ENCODE results near the gene PHAX. TPM values are rescaled to one million over a fixed set of nuclear protein-coding genes. Genes with fewer than 3 reads are reported as not detected.
"Not testable (repeated sequence)": the region's sequence is repeated elsewhere in the genome, so short reads cannot be mapped to it uniquely, and the experiment has no call there.

The PHAX gene, protein sequence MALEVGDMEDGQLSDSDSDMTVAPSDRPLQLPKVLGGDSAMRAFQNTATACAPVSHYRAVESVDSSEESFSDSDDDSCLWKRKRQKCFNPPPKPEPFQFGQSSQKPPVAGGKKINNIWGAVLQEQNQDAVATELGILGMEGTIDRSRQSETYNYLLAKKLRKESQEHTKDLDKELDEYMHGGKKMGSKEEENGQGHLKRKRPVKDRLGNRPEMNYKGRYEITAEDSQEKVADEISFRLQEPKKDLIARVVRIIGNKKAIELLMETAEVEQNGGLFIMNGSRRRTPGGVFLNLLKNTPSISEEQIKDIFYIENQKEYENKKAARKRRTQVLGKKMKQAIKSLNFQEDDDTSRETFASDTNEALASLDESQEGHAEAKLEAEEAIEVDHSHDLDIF
- polyA plus RNA-seq (2011; rRNA removed) (43.3 and 74.8 TPM in 2 replicates), polyA plus RNA-seq (2017; fragmentation: RNase III; extraction: RNeasy Plus Mini Kit Qiagen cat#74134 plus additional on column Dnase treatment) (90.2 to 95.5 TPM (median 90.2 TPM) in 3 replicates), polyA minus RNA-seq (2011; rRNA and poly(A)+ RNA removed) (32.8 and 45.5 TPM in 2 replicates)
- 13.9 and 18.8 TPM in 2 replicates for polyA plus RNA-seq (2012; cell fraction: cytosol; rRNA removed)
- polyA plus RNA-seq (2012; cell fraction: nucleus; rRNA removed), result 5.4 and 6.3 TPM in 2 replicates

GRCh38 chr5:126600631-126601511, at the start of gene PHAX:
Gene PHAX (plus strand): TSS chr5:126600947. CDS start chr5:126600963, 16 bp downstream.
- CTCF ChIA-PET, result interaction anchor here (0.6 to 3.5 kb wide), 34 partner anchors 10 to 425 kb away, joined by 3 to 22 read pairs (median 4); partner anchors contain the start of gene LMNB1
- peak within 1 kb of the TSS; percentile 90 for H3K4me2 ChIP-seq
- POLR2A ChIA-PET, result interaction anchor here (0.6 to 1.6 kb wide), 2 partner anchors 177 to 247 kb away, joined by 3 to 5 read pairs; partner anchors contain the start of gene LMNB1
- 6% methylated on average over 28 of the region's 79 CpGs for WGBS (ENCODE audit: missing lambda C conversion rate)
- peak within 1 kb of the TSS; percentile 96 to 98 for H3K27ac ChIP-seq
- H3K4me1 ChIP-seq, result peaks cover 18% of the 10 kb centered on the region; the same call in 2 of the 3 replicates
- ATAC-seq (peak; percentile 98 to 99), FAIRE-seq (no peak), DNase-seq (ENCODE audit: low read depth in 1 of 2, low spot score in 1 of 2) (peak; percentile 77 to 83)
- no peaks in the 10 kb centered on the region for H3K9me3 ChIP-seq
- TF ChIP-seq, protein P1, sequence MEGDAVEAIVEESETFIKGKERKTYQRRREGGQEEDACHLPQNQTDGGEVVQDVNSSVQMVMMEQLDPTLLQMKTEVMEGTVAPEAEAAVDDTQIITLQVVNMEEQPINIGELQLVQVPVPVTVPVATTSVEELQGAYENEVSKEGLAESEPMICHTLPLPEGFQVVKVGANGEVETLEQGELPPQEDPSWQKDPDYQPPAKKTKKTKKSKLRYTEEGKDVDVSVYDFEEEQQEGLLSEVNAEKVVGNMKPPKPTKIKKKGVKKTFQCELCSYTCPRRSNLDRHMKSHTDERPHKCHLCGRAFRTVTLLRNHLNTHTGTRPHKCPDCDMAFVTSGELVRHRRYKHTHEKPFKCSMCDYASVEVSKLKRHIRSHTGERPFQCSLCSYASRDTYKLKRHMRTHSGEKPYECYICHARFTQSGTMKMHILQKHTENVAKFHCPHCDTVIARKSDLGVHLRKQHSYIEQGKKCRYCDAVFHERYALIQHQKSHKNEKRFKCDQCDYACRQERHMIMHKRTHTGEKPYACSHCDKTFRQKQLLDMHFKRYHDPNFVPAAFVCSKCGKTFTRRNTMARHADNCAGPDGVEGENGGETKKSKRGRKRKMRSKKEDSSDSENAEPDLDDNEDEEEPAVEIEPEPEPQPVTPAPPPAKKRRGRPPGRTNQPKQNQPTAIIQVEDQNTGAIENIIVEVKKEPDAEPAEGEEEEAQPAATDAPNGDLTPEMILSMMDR (IDR thresholded peaks at IDR 0.05), result peak; percentile 79
- TF ChIP-seq, protein P2, sequence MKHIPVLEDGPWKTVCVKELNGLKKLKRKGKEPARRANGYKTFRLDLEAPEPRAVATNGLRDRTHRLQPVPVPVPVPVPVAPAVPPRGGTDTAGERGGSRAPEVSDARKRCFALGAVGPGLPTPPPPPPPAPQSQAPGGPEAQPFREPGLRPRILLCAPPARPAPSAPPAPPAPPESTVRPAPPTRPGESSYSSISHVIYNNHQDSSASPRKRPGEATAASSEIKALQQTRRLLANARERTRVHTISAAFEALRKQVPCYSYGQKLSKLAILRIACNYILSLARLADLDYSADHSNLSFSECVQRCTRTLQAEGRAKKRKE (CRISPR knock-in tag; IDR thresholded peaks at IDR 0.05; ENCODE audit: low read depth), result no peak
- peak in 1 of 2 experiments; percentile 36; a peak in 3 of 5 replicates for TF ChIP-seq RAD21 (conservative IDR thresholded peaks at IDR 0.05 in 1 of 2, IDR thresholded peaks at IDR 0.05 in 1 of 2)
- peak; percentile 95 for TF ChIP-seq KDM5A (IDR thresholded peaks at IDR 0.05)
- TF ChIP-seq BCL3 (IDR thresholded peaks at IDR 0.05), result peak; percentile 51; the same call in 1 of the 3 replicates
- TF ChIP-seq SMC3 (IDR thresholded peaks at IDR 0.05), result peak; percentile 51
- TF ChIP-seq JUN (IDR thresholded peaks at IDR 0.05), result peak; percentile 72 to 92; a peak in 4 of 5 replicates
- TF ChIP-seq, protein P3, sequence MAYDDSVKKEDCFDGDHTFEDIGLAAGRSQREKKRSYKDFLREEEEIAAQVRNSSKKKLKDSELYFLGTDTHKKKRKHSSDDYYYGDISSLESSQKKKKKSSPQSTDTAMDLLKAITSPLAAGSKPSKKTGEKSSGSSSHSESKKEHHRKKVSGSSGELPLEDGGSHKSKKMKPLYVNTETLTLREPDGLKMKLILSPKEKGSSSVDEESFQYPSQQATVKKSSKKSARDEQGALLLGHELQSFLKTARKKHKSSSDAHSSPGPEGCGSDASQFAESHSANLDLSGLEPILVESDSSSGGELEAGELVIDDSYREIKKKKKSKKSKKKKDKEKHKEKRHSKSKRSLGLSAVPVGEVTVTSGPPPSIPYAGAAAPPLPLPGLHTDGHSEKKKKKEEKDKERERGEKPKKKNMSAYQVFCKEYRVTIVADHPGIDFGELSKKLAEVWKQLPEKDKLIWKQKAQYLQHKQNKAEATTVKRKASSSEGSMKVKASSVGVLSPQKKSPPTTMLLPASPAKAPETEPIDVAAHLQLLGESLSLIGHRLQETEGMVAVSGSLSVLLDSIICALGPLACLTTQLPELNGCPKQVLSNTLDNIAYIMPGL (CRISPR knock-in tag; IDR thresholded peaks at IDR 0.05; ENCODE audit: borderline replicate concordance), result peak; percentile 38; the same call in 1 of the 2 replicates
- TF ChIP-seq HDAC2 (IDR thresholded peaks at IDR 0.05), result 0 out of 2 replicates have a peak, but pooled peaks have one; percentile 73
- no peak for TF ChIP-seq FOXS1 (CRISPR knock-in tag; IDR thresholded peaks at IDR 0.05)
- peak; percentile 66; the same call in 1 of the 2 replicates for TF ChIP-seq PHF8 (IDR thresholded peaks at IDR 0.05; ENCODE audit: borderline replicate concordance, low read depth)
- TF ChIP-seq, protein P4, sequence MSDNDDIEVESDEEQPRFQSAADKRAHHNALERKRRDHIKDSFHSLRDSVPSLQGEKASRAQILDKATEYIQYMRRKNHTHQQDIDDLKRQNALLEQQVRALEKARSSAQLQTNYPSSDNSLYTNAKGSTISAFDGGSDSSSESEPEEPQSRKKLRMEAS (IDR thresholded peaks at IDR 0.05), result peak; percentile 45; the same call in 1 of the 2 replicates
- TF ChIP-seq ZSCAN20 (CRISPR knock-in tag; IDR thresholded peaks at IDR 0.05), result no peak
- TF ChIP-seq POLR2A (IDR thresholded peaks at IDR 0.05; ENCODE audit: low read length), result peak; percentile 80
- peak within 1 kb of the TSS; percentile 94 for H3K4me3 ChIP-seq

DNA sequence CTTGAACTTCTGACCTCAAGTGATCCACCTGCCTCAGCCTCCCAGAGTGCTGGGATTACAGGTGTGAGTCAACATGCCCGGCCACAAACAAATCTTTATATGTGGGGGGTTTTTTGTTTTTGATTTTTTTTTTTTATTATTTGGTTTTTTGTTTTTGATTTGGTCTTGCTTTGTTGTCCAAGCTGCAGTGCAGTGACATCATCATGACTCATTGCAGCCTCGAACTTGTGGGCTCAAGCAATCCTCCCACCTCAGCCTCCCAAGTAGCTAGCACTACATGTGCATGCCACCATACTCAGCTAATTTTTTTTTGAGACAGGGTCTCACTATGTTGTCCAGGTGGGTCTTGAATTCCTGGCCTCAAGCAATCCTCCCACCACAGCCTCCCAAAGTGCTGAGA, 48.1 kb upstream of the PHAX start:
- H3K27ac ChIP-seq, result no peak overlapping the region
- ATAC-seq (no peak), FAIRE-seq (no peak), DNase-seq (ENCODE audit: low read depth in 1 of 2, low spot score in 1 of 2) (no peak)
- POLR2A ChIA-PET, result no interaction called here
- no peak overlapping the region for H3K4me2 ChIP-seq
- 74% methylated on average over 2 of the region's 2 CpGs for WGBS (ENCODE audit: missing lambda C conversion rate)
- H3K4me1 ChIP-seq, result no peaks in the 10 kb centered on the region
- CTCF ChIA-PET, result no interaction called here
- H3K4me3 ChIP-seq, result no peak overlapping the region
- TF ChIP-seq FOSL2 (IDR thresholded peaks at IDR 0.05) (no peak), FOSL2 (CRISPR knock-in tag; IDR thresholded peaks at IDR 0.05) (0 out of 2 replicates have a peak, but pooled peaks have one; percentile 9), TFCP2L1 (CRISPR knock-in tag; IDR thresholded peaks at IDR 0.05) (no peak), RAD21 (conservative IDR thresholded peaks at IDR 0.05 in 1 of 2, IDR thresholded peaks at IDR 0.05 in 1 of 2) (no peak)
- no peaks in the 10 kb centered on the region for H3K9me3 ChIP-seq

- CTCF ChIA-PET; H3K4me2 ChIP-seq; ATAC-seq; DNase-seq (ENCODE audit: low read depth in 1 of 2, low spot score in 1 of 2); POLR2A ChIA-PET; FAIRE-seq; H3K9me3 ChIP-seq; H3K4me1 ChIP-seq; H3K27ac ChIP-seq; H3K4me3 ChIP-seq: not testable (repeated sequence)
- WGBS (ENCODE audit: missing lambda C conversion rate), result 88% methylated on average over 9 of the region's 9 CpGs
These were observed 45.6 kb upstream of the PHAX start for GRCh38 chr5:126555101-126555500.

All from A549 (cell line).